Cardiac fibroblast (primary cell): ENCODE measurements around the gene P2RY14.
A peak's percentile ranks its signal among the peaks of the same experiment; 100 is the strongest.
"Not testable (repeated sequence)": the region's sequence is repeated elsewhere in the genome, so short reads cannot be mapped to it uniquely, and the experiment has no call there.

ENCODE experiments used
- DNase-seq, 2 donors: peaks; one replicate each; pipeline versions ENCODE4 v3.0.0 to v3.0.0-alpha.2; 2010; ENCODE audit warnings: low read depth in 2 of 2
- H3K4me3 ChIP-seq, 2 donors: replicated peaks in 1 of 2; 1 replicate in 1 of 2; 2 replicates in 1 of 2; pipeline ENCODE4 v1.5.1; 2011; ENCODE audit warnings: low read depth in 2 of 2, low read length in 2 of 2, mild to moderate bottlenecking in 2 of 2, moderate library complexity in 1 of 2
- CTCF ChIP-seq: IDR thresholded peaks from one replicate; pipeline ENCODE4 v1.5.1; 2011; ENCODE audit warnings: low read depth, mild to moderate bottlenecking, low read length, inconsistent platforms

The P2RY14 gene

GRCh38 chr3:151248772-151249337 is 29.5 kb downstream of the P2RY14 start:
- H3K4me3 ChIP-seq, result no peak overlapping the region
- no peak for DNase-seq
- no peak for TF ChIP-seq CTCF

GRCh38 chr3:151242006-151242405 is 36.3 kb downstream of the P2RY14 start:
- DNase-seq, H3K4me3 ChIP-seq: not testable (repeated sequence)

- no peak overlapping the region for H3K4me3 ChIP-seq
- TF ChIP-seq CTCF, result no peak
- DNase-seq, result peak in 1 of 2 donors; percentile 17
Observed at GRCh38 chr3:151236736-151237135, 41.6 kb downstream of the P2RY14 start.

- DNase-seq, result no peak
- TF ChIP-seq CTCF, result no peak
Observed at GRCh38 chr3:151236316-151236715, 42.0 kb downstream of the P2RY14 start.

GRCh38 chr3:151234825-151235224 is 43.5 kb downstream of the P2RY14 start:
- no peak overlapping the region for H3K4me3 ChIP-seq
- no peak for DNase-seq
- no peak for TF ChIP-seq CTCF

More at GRCh38 chr3:151236316-151236715, 42.0 kb downstream of the P2RY14 start:
- H3K4me3 ChIP-seq, result no peak overlapping the region

- no peak overlapping the region for H3K4me3 ChIP-seq
- no peak for DNase-seq
- TF ChIP-seq CTCF, result no peak
Observed at GRCh38 chr3:151232991-151233390, 45.4 kb downstream of the P2RY14 start.

GRCh38 chr3:151232403-151232802 is 45.9 kb downstream of the P2RY14 start:
- DNase-seq, H3K4me3 ChIP-seq: not testable (repeated sequence)

GRCh38 chr3:151230646-151231045 is 47.7 kb downstream of the P2RY14 start:
- no peak for DNase-seq
- no peak overlapping the region for H3K4me3 ChIP-seq
- no peak for TF ChIP-seq CTCF
